Stomach (tissue), 9 donors: ENCODE data around the gene CRACDL. TPM values are rescaled to one million over a fixed set of nuclear protein-coding genes. Genes with fewer than 3 reads are reported as not detected.

Experiments used
- DNase-seq, 2 donors: peaks; one replicate each; pipeline versions ENCODE4 v3.0.0 to v3.0.0-alpha.2; 2013 to 2019
- H3K27ac ChIP-seq, 5 donors: fragments of 200-600 bp in 4 of 5; sonication (generic) in 4 of 5; one replicate each; pipeline ENCODE4 v1.5.1; 2013 to 2019; ENCODE audit warnings: mild to moderate bottlenecking in 1 of 5, moderate library complexity in 1 of 5
- H3K27me3 ChIP-seq, 3 donors: fragments of 200-600 bp; sonication (generic); one replicate each; pipeline ENCODE4 v1.5.1; 2017 to 2019; ENCODE audit warnings: mixed run types in 1 of 3
- H3K36me3 ChIP-seq, 4 donors: fragments of 200-600 bp; sonication (generic); 1 replicate in 3 of 4; 2 replicates in 1 of 4; pipeline ENCODE4 v1.5.1; 2016 to 2019
- H3K4me1 ChIP-seq, 4 donors: fragments of 200-600 bp; sonication (generic); one replicate each; pipeline ENCODE4 v1.5.1; 2016 to 2019
- H3K4me3 ChIP-seq, 4 donors: fragments of 200-600 bp; sonication (generic) in 3 of 4; one replicate each; pipeline ENCODE4 v1.5.1; 2016 to 2019; ENCODE audit warnings: mild to moderate bottlenecking in 1 of 4
- H3K9me3 ChIP-seq, 4 donors: fragments of 200-600 bp; sonication (generic); one replicate each; pipeline ENCODE4 v1.5.1; 2016 to 2019
- EP300 ChIP-seq: sonication (generic); formaldehyde crosslinking; IDR thresholded peaks from one replicate; pipeline ENCODE4 v1.6.1; 2017; ENCODE audit warnings: antibody characterized with exemption
- POLR2A ChIP-seq, 4 donors: fragments of 450-650 bp; IDR thresholded peaks; one replicate each; pipeline ENCODE4 v1.6.1; 2016; ENCODE audit warnings: antibody characterized with exemption in 4 of 4, control low read depth in 2 of 4, mild to moderate bottlenecking in 1 of 4, moderate library complexity in 1 of 4
- POLR2AphosphoS5 ChIP-seq, 3 donors: sonication (generic); formaldehyde crosslinking; IDR thresholded peaks; one replicate each; pipeline ENCODE4 v1.6.1; 2016; ENCODE audit warnings: antibody characterized with exemption in 3 of 3
- WGBS, 5 donors: extraction: QIAGEN DNeasy Blood & Tissue Kit in 3 of 5; methylation state at CpG; one replicate each; pipeline versions ENCODE4 v1.1.5 to v1.1.7; 2013 to 2018; 5-methylcytosine and 5-hydroxymethylcytosine counted together
- intact Hi-C: fragments of 100-400 bp; cut with DNase I; formaldehyde crosslinking; loops from one replicate; pipeline ENCODE4 v1.15.1; 2023; ENCODE audit warnings: low total_unique reads
- polyA plus RNA-seq, 3 donors: library from polyadenylated mRNA; stranded (reverse); fragments of 200-250 nt; gene quantifications; one replicate each; pipeline ENCODE4 v1.2.3, GENCODE V29; 2013
- total RNA-seq, 5 donors: library from RNA; depleted of rRNA; stranded (reverse); fragments of >200 nt; gene quantifications; one replicate each; pipeline versions ENCODE4 v1.1.0 to v1.2.3, GENCODE V29; 2014 to 2016
- TF ChIP-seq, protein P1 (sequence below), 7 experiments: fragments of 450-650 bp in 4 of 7; fragments of 200-600 bp in 3 of 7; sonication (generic) in 3 of 7; IDR thresholded peaks; one replicate each; pipeline ENCODE4 v1.5.1; 2016 to 2019; ENCODE audit warnings: antibody characterized with exemption in 7 of 7, control low read depth in 2 of 7, mild to moderate bottlenecking in 1 of 7
- donor health status: healthy with polysubstance abuse.
- donor health status: Bipolar disorder and iron deficiency.
- donor health status: healthy.

The CRACDL gene
- total and polyA plus RNA-seq, 8 donors, result 5.4 to 205 (median 7.8) TPM

DNA sequence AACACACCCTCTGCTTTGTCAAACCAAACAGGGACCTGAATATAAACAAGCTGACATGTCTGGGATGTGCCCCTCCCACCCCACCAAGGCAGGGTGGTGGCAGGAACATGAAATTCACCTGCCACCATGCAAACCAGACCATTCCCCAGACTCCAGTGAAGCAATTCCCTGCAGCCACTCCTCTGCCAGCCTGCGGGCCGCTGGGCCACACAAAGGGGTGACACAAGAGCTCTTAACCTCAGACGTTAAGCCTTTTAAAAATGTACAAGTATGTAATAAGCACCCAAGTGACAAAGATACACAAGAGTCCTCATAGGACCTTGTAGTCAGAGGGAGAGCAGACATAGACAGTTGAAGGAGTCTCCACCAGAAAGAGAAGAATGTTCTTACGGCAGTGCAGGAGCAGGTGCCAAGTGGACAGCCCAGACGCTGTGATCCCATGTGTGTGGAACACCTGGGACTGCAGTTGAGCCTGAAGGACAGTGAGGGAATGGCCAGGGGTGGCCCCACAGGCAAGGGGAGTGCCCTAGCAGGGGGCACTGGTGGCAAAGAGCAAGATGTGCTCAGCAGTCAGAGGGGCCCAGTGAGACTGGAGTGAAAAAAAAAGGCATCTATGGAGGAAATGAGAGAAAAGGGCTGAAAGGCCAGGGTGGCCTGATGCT is 36.9 kb downstream of the CRACDL start:
- WGBS, 5 donors, result 60 to 80% (median 76%) methylated on average over 5 of the region's 5 CpGs

DNA sequence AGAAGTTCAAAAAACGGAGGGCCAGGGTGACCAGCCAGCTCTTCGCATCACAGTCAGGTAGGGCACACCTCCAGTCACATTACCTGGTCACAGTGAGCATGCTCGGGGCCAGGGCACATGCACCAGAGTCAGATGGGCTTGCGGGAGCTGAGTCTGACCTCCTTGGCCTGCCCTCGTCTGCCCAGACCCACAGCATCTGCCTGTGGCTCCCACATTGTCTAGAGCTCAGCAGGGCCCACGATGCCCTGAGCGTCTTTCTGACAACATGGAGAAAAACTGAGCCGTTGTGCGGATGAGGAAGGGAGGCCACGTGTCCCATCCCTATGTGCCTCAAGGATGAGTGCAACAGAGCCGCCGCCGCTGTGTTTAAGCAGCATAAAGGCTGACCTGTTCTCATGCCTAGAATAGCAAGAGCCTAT is 37.6 kb downstream of the CRACDL start:
- TF ChIP-seq EP300, result no peak
- TF ChIP-seq POLR2A (IDR thresholded peaks at IDR 0.05), result no peak
- TF ChIP-seq, protein P1, sequence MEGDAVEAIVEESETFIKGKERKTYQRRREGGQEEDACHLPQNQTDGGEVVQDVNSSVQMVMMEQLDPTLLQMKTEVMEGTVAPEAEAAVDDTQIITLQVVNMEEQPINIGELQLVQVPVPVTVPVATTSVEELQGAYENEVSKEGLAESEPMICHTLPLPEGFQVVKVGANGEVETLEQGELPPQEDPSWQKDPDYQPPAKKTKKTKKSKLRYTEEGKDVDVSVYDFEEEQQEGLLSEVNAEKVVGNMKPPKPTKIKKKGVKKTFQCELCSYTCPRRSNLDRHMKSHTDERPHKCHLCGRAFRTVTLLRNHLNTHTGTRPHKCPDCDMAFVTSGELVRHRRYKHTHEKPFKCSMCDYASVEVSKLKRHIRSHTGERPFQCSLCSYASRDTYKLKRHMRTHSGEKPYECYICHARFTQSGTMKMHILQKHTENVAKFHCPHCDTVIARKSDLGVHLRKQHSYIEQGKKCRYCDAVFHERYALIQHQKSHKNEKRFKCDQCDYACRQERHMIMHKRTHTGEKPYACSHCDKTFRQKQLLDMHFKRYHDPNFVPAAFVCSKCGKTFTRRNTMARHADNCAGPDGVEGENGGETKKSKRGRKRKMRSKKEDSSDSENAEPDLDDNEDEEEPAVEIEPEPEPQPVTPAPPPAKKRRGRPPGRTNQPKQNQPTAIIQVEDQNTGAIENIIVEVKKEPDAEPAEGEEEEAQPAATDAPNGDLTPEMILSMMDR (IDR thresholded peaks at IDR 0.05), result no peak
- TF ChIP-seq POLR2AphosphoS5 (IDR thresholded peaks at IDR 0.05), result no peak
- no peaks in the 10 kb centered on the region for H3K36me3 ChIP-seq
- H3K27me3 ChIP-seq, result no peaks in the 10 kb centered on the region
- WGBS, 5 donors, result 92 to 94% (median 93%) methylated on average over 13 of the region's 13 CpGs
- H3K4me1 ChIP-seq, result no peaks in the 10 kb centered on the region
- H3K9me3 ChIP-seq, result no peaks in the 10 kb centered on the region
- no peak for DNase-seq
- H3K27ac ChIP-seq, result no peak overlapping the region
- intact Hi-C loops, result no loop called here
- H3K4me3 ChIP-seq, result no peak overlapping the region

More for the DNA sequence above, 36.9 kb downstream of the CRACDL start:
- Histone ChIP-seq H3K4me1 (no peaks in the 10 kb centered on the region), H3K27me3 (no peaks in the 10 kb centered on the region), H3K9me3 (no peaks in the 10 kb centered on the region), H3K36me3 (no peaks in the 10 kb centered on the region), H3K4me3 (no peak overlapping the region), H3K27ac (no peak overlapping the region)
- DNase-seq, result no peak
- no peak for TF ChIP-seq POLR2A (IDR thresholded peaks at IDR 0.05)
- TF ChIP-seq EP300, result no peak
- TF ChIP-seq, protein P1 (IDR thresholded peaks at IDR 0.05), result no peak
- no peak for TF ChIP-seq POLR2AphosphoS5 (IDR thresholded peaks at IDR 0.05)
- intact Hi-C loops, result no loop called here

DNA sequence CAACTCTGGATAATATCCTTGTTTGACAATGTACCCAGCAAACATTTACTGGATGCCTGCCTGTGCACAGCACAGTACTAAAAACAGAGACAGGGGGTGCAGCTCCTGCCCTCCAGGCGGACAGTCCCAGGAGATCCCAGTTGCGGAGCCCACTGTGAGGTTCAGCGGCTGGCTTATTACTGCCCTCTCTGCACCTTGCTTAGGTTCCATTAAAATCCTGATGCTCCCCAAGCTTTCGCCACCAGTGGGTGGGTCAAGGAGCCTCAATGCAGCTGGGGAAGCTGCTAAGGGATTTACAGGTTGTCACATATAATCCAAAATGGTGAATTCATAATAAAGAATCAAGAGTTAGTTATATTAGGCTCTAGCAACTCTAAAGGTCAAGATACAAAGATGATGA is 38.3 kb downstream of the CRACDL start:
- H3K9me3 ChIP-seq, result no peaks in the 10 kb centered on the region
- H3K27me3 ChIP-seq, result no peaks in the 10 kb centered on the region
- DNase-seq, result no peak
- H3K4me3 ChIP-seq, result no peak overlapping the region
- H3K27ac ChIP-seq, result no peak overlapping the region
- H3K4me1 ChIP-seq, result no peaks in the 10 kb centered on the region
- intact Hi-C loops, result no loop called here
- no peaks in the 10 kb centered on the region for H3K36me3 ChIP-seq
- 83 to 100% (median 93%) methylated on average over 2 to 4 of the region's 4 CpGs for WGBS, 5 donors
- TF ChIP-seq POLR2A (IDR thresholded peaks at IDR 0.05) (no peak), POLR2AphosphoS5 (IDR thresholded peaks at IDR 0.05) (no peak), EP300 (no peak)
- TF ChIP-seq, protein P1 (IDR thresholded peaks at IDR 0.05), result no peak

DNA sequence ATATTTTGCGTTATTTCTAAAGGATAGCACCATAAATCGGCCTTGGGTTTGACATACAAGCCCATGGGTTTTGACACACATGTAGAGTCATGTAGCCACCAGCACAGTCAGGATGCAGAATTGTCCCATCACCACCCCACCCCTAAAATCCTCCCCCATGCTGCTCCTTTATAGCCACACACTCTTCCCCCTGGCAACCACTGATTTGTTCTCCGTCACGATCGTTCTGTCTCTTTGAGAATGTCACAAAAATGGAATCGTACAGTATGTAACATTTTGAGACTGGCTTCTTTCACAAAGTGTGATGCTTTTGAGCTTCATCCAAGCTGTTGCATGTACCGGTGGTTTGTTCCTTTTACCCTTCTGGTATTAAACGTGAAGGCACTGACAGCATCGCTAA is 39.1 kb downstream of the CRACDL start:
- intact Hi-C loops, result no loop called here
- 82 to 94% (median 91%) methylated on average over 9 of the region's 9 CpGs for WGBS, 5 donors
- TF ChIP-seq EP300, result no peak
- TF ChIP-seq, protein P1 (IDR thresholded peaks at IDR 0.05), result no peak
- TF ChIP-seq POLR2AphosphoS5 (IDR thresholded peaks at IDR 0.05), result no peak
- TF ChIP-seq POLR2A (IDR thresholded peaks at IDR 0.05), result no peak
- no peak for DNase-seq
- Histone ChIP-seq H3K9me3 (no peaks in the 10 kb centered on the region), H3K4me3 (no peak overlapping the region), H3K27ac (no peak overlapping the region), H3K4me1 (no peaks in the 10 kb centered on the region), H3K36me3 (no peaks in the 10 kb centered on the region), H3K27me3 (no peaks in the 10 kb centered on the region)
